GM18526 (cell line): ENCODE measurements around the gene PRODH2.

Source experiments
- POLR2A ChIP-seq: IDR thresholded peaks from 3 replicates; pipeline ENCODE4 v1.6.1; 2011; ENCODE audit not compliant: insufficient read length; ENCODE audit errors: extremely low read depth

The PRODH2 gene

DNA sequence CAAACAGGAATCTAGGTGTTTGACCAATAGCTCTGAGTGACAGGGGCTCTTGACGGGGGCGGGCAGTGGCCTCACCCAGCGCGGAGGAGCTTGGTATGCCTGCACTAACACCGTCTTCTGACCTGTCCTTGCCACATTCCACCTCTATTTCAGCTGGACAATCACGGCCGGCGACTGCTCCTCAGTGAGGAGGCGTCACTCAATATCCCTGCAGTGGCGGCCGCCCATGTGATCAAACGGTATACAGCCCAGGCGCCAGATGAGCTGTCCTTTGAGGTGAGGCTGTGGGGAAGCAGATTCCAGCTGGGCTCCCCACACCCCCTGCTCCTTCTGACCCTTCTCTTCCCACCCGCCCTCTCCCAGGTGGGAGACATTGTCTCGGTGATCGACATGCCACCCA, 32.6 kb downstream of the PRODH2 start:
- TF ChIP-seq POLR2A = no peak

DNA sequence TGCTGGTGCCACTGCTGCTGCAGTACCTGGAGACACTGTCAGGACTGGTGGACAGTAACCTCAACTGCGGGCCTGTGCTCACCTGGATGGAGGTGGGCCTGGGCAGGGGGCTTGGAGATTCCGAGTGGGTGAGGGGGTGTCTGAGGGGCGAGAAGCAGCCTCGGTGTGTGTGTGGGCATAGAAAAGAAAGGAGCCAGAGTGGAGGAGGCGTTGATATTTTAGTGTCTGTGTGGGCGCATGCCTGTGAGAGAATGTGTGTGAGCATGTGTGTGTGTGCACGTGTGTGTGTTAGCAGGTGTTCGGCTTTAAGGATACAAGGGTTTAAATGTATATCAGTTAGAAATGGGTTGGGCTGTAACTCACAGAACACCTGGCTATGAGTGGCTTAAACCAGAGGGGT, 33.6 kb downstream of the PRODH2 start:
- no peak for TF ChIP-seq POLR2A

DNA sequence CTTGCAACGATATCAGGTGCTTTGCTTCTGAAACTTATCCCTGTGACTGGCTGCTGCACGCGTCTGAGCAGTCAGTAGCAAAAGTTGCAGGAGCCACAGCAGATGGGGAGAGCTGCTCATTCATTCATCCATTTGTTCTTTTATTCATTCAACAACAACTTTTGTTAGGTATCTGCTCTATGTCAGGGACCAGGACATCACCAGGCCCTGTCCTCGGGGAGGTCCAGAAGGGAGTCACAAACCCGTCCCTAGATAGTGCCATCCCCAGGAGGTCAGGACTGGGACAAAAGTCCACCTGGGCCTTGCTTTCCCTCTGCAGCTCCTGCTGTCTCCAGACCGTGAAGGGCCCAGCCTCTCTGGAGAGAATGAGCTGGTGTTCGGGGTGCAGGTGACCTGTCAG, 34.7 kb downstream of the PRODH2 start:
- no peak for TF ChIP-seq POLR2A

DNA sequence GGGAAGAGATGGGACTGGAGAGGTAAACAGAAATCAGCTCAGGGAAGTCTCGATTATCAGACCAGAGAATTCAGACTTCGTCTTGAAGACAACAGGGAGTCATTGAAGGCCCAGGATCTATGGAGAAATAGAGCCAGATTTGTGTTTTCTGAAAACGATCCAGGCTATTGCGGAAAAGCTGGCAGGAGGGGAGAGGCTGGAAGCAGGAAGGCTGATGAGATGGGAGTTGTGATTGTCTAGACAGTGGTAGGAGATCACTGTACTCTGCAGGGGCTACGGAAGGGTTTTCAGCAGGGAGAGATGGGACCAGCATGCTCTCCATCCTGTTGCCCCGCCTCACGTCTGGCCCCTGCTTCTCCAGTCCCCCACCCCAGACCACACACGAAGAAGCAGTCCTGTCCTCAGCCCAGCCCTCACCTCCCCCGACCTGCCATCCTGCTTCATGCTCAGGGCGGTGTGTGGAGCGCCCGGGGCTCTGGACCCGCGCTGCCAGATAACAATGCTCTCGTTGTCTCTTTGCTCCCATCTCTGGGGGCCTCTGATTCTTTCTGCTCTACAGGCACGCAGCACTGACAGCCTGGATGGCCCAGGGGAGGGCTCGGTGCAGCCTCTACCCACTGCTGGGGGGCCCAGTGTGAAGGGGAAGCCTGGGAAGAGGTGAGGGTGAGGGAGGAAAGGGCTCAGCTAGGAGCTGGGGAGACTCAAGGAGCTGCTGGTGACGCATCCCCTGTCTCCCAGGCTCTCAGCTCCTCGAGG, 35.4 kb downstream of the PRODH2 start:
- no peak for TF ChIP-seq POLR2A

DNA sequence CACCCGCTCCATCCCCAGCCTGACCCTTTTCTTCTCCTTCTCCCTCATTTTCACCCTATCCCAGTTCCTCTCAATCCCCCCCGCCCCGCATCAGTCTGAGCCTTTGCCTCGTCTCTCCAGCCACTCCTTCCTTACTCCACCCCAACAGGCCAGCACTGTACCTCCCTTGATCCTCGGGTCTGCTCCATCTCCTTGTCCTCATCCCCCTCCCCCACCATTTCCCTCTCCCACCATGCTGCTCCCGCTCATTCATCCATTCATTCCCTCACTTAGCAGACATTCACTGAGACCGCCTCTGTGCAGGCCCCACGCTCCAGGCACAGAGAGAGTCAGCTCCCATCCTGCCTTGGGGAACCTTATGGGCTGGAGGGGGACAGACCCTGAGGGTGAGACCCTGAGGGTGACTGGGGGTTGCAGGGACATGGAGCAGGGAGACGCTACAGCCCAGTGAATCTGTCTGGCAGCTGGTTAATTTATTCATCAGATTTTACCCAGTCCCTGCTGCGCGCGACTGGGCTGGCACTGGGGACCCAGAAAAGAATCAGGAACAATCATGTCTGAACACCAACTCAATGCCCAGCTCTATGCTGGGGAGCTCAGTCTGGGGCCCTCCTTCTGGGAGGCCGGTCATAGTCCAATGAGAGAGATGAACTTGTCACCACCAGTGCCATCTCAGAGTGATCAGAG, 36.4 kb downstream of the PRODH2 start:
- TF ChIP-seq POLR2A = no peak

DNA sequence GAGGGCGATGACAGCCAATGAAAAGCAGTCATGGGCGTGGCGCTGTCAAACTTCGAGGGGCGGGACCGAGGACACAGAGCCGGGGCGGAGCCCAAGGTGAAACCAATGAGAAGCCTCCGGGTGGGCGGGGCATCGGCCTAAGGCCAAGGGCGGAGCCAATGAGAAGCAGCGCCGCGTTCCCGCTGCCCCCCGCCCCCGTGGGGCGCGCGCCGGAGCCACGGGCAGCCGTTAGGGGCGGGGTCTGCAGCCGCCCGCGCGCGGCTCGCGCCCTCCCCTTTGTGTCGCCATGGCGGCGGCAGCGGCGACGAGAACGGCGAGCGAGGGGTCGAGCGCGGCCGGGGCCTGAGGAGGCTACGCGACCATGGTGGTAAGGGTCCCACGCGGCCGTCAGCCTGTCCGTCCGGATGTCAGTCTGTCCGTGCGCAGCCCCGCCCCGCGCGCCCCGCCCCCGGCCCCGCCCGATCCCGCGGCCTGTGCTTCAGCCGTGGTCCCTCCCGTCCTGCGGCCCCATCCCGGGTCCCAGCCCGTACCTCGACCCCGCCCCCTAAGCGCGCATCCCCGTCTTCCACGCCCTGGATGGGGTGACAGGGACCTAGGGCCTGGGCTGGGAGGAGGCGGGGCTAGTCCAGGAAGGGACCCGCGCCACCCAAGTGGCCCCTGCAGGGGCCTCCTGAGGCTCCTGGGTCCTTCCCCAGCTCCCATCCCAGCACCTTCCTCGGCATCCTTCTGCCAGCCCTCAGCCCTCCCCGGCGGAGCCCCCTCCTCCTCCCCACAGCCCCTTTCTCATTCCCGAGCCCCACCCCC, 37.1 kb downstream of the PRODH2 start, which contains the start of gene ARHGAP33:
Gene ARHGAP33, plus strand, starts transcription at position 267 of the 804 bp plus-strand sequence. Its CDS starts 95 bp downstream, at position 362.
- peak; percentile 41 for TF ChIP-seq POLR2A

DNA sequence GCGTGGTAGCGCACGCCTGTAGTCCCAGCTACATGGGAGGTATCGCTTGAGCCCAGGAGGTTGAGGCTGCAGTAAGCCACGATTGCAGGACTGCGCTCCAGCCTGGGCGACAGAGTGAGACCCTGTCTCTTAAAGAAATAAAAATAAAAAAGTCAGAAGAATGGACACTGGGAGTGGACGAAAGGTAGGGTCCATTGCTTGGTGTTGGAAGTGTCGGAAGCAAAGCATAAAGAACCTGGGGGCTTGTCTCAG, 37.7 kb downstream of the PRODH2 start:
- no peak for TF ChIP-seq POLR2A

DNA sequence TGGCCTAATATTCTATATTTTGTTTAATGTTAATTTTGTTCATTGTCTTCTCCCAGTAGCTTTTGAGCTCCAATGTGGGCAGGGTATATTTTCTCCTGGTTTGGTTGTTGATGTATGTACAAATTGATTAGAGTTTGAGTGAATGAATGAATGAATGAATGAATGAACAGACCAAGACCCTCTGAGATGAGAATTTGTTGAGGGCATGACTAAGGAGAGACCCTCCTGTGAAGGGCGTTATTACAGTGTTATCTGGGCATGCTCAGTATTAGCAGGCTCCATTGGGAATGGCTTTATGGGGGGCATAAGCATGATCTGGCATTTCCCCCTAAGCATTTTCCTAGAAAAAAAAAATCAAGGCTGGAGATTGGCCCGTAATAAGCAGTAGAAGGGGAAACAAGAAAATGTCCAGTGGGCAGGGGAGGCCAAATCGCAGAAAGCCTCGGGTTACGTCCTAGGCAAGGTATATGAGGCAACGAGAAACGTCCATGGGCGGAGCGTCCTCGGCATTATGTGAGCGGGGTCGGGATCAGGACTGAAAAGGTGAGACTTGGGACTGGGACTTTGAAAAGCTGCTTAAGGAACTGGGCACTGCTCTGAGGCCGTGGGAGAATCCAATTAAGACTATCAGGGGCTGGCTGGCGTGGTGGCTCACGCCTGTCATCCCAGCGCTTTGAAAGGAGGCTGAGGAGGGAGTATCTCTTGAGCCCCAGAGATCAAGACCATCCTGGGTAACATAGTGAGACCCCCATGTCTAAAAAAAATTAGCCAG, 38.2 kb downstream of the PRODH2 start:
- TF ChIP-seq POLR2A = no peak

DNA sequence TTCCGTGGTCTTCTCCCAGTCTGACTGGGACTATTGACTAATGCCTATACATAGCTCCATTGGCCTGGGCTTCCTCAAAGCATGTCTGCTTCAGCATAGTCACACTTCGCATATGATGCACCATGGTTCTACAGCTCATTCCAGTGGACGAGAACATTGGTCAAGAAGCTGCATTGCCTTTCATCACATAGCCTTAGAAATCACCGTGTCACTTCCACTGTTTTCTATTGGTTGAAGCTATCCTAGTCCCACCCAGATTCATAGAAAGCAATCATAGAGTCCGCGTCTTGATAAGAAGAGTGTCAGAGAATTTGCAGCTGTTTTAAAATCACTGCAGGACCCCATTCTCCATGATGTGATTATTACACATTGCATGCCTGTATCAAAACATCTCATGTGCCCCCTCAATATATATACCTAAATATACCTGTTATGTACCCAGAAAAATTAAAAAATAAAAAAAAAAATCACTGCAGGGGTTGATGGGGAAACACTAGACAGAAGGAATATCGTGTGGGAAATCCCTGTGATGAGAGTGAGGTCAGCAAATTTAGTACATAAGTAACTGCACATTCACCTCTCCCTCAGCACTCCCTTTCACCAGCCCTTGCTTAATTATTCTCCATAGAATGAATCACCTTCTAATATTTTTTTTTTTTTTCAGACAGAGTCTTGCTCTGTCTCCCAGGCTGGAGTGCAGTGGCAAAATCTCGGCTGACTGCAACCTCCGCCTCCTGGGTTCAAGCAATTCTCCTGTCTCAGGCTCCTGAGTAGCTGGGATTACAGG, 39.4 kb downstream of the PRODH2 start:
- no peak for TF ChIP-seq POLR2A

DNA sequence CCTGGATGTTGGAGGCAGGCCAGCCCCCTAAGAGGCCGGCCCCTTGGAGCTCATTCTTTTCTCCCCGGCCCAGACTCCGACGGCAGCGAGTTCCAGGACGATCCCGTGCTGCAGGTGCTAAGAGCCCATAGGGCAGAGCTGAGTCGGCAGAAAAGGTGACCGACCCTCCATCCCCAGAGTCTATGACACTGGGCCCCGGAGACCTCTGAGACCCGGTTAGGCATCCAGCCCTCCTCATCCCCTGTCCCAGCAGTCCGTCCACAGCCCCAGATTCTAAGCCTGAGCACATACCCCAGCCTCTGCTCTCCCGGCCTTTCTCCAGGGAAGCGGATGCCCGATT, 44.6 kb downstream of the PRODH2 start:
- no peak for TF ChIP-seq POLR2A

DNA sequence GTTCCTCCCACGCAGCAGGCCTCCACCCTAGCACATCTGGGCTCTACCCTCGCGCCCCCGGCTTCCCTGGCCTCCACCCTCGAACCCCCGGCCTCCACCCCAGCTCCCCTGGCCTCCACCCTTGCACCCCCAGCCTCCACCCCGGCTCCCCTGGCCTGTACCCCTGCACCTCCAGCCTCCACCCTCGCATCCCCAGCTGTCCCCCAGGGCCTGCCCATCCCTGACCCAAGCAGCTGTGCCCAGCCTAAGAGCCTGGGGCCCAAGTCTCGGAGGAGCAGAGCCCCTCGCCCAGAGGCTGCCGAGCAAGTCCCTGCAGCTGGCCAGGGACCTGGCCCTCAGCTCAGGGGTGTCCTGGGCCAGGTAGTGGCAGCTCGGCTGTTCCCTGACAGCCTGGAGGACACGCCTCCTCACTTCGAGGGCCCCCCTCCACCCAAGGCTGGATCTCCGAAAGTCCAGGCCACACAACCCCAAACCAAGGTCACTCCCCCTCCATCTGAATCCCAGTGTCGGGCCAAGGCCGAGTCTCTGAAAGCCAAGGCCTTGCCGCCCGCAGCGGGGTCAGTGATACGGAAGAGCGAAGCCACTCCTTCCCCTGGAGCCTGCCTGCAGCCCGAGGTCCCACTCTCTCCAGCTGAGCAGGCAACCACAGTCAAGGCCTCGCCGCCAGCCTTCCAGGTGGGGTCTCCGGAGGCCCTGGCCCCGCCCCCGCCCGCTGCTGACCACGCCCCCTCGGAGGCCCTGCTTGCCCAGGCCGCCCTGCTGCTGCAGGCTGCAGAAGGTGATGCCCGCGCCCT, 45.2 kb downstream of the PRODH2 start:
- no peak for TF ChIP-seq POLR2A

DNA sequence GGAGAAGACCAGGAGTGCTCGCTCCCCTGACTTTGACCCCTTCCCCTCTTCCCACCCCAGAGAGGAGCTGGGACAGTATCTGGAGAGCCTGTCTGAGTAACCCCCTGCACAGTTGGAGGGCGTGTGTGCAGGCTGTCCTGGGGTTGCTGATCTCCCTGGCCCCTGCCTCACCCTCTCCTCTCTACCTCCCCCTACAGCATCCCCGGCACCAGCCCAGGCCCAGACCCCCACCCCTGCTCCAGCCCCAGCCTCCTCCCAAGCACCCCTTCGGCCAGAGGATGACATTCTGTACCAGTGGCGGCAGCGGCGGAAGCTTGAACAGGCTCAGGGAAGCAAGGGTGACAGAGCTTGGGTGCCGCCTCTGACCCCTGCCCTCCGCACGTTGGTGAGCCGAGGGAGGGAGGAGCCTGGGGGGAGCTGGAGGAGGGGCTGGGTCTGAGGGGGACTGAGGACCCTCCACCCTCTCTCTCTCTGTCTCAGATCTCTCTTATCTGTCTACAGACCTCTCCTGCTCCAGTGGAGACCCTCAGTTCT, 46.0 kb downstream of the PRODH2 start:
- TF ChIP-seq POLR2A = no peak

DNA sequence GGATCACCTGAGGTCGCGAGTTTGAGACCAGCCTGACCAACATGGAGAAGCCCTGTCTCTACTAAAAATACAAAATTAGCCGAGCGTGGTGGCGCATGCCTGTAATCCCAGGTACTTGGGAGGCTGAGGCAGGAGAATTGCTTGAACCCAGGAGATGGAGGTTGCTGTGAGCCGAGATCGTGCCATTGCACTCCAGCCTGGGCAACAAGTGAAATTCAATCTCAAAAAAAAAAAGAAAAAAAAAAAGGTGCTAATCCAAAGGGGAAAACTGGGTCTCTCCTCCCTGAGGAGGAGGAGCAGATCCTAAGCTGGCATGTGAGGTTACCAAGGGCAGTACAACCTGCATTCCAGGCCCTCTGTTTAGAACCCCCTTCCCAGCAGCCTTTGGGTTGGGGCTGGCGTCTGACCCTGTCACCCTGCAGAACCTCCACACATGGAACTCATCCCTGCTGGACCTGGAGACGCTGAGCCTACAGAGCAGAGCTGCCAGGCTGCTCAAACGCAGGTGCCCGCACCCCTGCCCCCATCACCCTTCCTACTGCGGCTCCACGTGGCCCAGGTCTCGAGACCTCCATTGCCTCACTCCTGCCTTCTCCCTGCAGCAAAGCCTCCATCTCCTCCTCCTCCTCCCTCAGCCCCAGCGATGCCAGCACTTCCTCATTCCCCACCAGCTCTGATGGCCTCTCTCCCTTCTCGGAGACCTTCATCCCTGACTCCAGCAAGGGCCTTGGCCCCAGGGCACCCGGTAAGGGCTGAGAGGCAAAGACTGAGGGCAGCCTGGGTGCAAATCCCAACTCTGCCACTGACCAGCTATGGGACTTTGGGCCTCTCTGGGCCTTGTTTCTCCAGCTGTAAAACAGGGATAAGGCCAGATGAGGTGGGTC, 48.0 kb downstream of the PRODH2 start:
- TF ChIP-seq POLR2A = no peak
